Breast epithelium (tissue), 4 donors: ENCODE results near the gene HTT. TPM values are rescaled to one million over a fixed set of nuclear protein-coding genes. Genes with fewer than 3 reads are reported as not detected.

ENCODE experiments used
- DNase-seq, 2 donors: peaks; one replicate each; pipeline ENCODE4 v3.0.0-alpha.2; 2019; ENCODE audit warnings: low spot score in 2 of 2
- H3K27ac ChIP-seq, 2 donors: fragments of 200-600 bp; sonication (generic) in 1 of 2; one replicate each; pipeline ENCODE4 v1.5.1; 2016 to 2019; ENCODE audit warnings: mild to moderate bottlenecking in 1 of 2
- H3K27me3 ChIP-seq, 2 donors: fragments of 200-600 bp; sonication (generic) in 1 of 2; one replicate each; pipeline versions ENCODE4 v1.5.1 to v1.6.0; 2017 to 2019; ENCODE audit warnings: control low read depth in 1 of 2, mild to moderate bottlenecking in 1 of 2
- H3K36me3 ChIP-seq: fragments of 200-600 bp; one replicate; pipeline ENCODE4 v1.5.1; 2019
- H3K4me1 ChIP-seq, 2 donors: fragments of 200-600 bp; sonication (generic); one replicate each; pipeline ENCODE4 v1.5.1; 2016 to 2019; ENCODE audit warnings: control low read depth in 1 of 2
- H3K4me3 ChIP-seq, 3 donors: fragments of 200-600 bp; sonication (generic); 1 replicate in 2 of 3; 2 replicates in 1 of 3; pipeline ENCODE4 v1.5.1; 2016 to 2019; ENCODE audit warnings: mild to moderate bottlenecking in 3 of 3, moderate library complexity in 2 of 3
- H3K9me3 ChIP-seq, 2 donors: fragments of 200-600 bp; sonication (generic) in 1 of 2; one replicate each; pipeline ENCODE4 v1.5.1; 2016 to 2019; ENCODE audit warnings: control low read depth in 1 of 2
- POLR2A ChIP-seq: fragments of 450-650 bp; IDR thresholded peaks from one replicate; pipeline ENCODE4 v1.6.1; 2016; ENCODE audit warnings: antibody characterized with exemption, mild to moderate bottlenecking, moderate library complexity
- POLR2AphosphoS5 ChIP-seq, 3 donors: sonication (generic); formaldehyde crosslinking; IDR thresholded peaks; one replicate each; pipeline ENCODE4 v1.6.1; 2017; ENCODE audit warnings: antibody characterized with exemption in 3 of 3
- intact Hi-C: fragments of 100-400 bp; cut with DNase I; formaldehyde crosslinking; loops from one replicate; pipeline ENCODE4 v1.15.1; 2023; ENCODE audit warnings: low total_unique reads
- total RNA-seq, 3 donors: library from RNA; depleted of rRNA; stranded (reverse); fragments of >200 nt; gene quantifications; one replicate each; pipeline ENCODE4 v1.1.0, GENCODE V29; 2016
- TF ChIP-seq, protein P1 (sequence below), 3 donors: fragments of 450-650 bp; IDR thresholded peaks; one replicate each; pipeline ENCODE4 v1.5.1; 2016 to 2017; ENCODE audit warnings: antibody characterized with exemption in 3 of 3, mild to moderate bottlenecking in 3 of 3, moderate library complexity in 3 of 3

HTT gene
- total RNA-seq, 3 donors from 2014 or later = 53.8 to 71.1 (median 55.1) TPM

DNA sequence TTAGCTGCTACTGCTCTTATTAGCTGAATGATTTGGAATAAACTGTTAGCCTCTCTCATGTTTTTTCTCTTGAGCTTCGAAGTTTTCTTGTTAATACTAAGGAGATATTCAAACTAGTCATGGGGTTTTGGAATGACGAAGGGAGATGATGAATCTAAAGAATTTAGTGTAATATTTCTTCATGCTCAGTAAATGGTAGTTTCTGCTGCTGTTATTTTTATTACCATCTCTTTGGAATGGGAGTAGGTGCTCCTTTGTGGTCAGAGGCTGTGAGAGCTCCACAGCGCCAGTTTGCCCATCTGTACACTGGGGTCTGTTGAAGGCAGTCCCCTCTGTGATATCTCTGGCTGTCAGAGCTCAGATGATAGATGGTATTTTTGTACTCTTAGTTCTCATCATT is 33.7 kb downstream of the HTT start:
- no peak for TF ChIP-seq POLR2A
- TF ChIP-seq, protein P1, sequence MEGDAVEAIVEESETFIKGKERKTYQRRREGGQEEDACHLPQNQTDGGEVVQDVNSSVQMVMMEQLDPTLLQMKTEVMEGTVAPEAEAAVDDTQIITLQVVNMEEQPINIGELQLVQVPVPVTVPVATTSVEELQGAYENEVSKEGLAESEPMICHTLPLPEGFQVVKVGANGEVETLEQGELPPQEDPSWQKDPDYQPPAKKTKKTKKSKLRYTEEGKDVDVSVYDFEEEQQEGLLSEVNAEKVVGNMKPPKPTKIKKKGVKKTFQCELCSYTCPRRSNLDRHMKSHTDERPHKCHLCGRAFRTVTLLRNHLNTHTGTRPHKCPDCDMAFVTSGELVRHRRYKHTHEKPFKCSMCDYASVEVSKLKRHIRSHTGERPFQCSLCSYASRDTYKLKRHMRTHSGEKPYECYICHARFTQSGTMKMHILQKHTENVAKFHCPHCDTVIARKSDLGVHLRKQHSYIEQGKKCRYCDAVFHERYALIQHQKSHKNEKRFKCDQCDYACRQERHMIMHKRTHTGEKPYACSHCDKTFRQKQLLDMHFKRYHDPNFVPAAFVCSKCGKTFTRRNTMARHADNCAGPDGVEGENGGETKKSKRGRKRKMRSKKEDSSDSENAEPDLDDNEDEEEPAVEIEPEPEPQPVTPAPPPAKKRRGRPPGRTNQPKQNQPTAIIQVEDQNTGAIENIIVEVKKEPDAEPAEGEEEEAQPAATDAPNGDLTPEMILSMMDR (IDR thresholded peaks at IDR 0.05) = no peak
- intact Hi-C loops = no loop called here
- peak overlapping the region; percentile 37 to 81 for H3K27ac ChIP-seq
- H3K4me3 ChIP-seq = no peak overlapping the region
- H3K4me1 ChIP-seq = no peaks in the 10 kb centered on the region
- no peaks in the 10 kb centered on the region for H3K27me3 ChIP-seq
- H3K9me3 ChIP-seq = no peaks in the 10 kb centered on the region
- H3K36me3 ChIP-seq = no peaks in the 10 kb centered on the region
- DNase-seq = no peak

DNA sequence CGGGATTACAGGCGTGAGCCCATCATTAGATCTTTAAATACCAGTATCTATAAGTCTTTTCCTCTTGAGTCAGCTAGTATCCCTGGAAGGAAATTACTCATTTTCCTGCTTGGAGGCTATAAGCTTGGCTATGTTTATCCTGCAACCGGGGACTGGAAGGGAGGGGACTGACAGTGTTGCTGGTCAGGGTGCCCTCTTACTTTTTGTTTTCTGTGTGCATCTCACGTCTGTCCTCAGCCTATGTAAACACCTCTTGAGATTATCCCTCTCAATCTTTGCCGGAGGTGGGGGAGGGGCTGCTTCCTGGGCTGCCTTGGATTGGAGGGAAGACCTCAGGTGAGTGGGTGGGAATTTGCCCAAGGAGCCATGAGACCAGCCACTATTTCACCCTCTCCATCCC is 37.0 kb downstream of the HTT start:
- peaks cover 7% of the 10 kb centered on the region for H3K36me3 ChIP-seq
- DNase-seq = peak; percentile 37 to 70
- H3K4me1 ChIP-seq = no peaks in the 10 kb centered on the region
- H3K27me3 ChIP-seq = no peaks in the 10 kb centered on the region
- no peak overlapping the region for H3K4me3 ChIP-seq
- TF ChIP-seq POLR2AphosphoS5 (IDR thresholded peaks at IDR 0.05) = no peak
- TF ChIP-seq, protein P1 (IDR thresholded peaks at IDR 0.05) = no peak
- TF ChIP-seq POLR2A = no peak
- peak overlapping the region; percentile 64 to 77 for H3K27ac ChIP-seq
- H3K9me3 ChIP-seq = no peaks in the 10 kb centered on the region
- intact Hi-C loops = no loop called here

DNA sequence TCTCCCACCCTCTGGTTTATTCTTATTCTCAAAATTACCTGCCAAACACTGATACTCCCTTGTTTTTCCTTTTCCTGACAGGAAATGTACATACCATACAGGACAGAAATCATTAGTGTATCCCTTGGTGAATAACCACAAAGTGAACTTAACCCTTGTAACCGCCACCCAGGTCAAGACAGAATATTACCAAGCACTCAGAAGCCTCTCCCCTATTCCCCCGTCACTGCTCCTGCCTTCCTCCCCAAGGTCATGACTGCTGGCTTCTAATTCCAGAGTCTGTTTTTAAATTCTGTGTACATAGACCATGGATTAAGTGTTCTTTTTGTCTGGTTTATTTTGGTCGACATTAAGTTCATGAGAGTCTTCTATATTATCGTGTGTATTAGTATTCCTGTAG is 37.7 kb downstream of the HTT start:
- Histone ChIP-seq H3K36me3 (peaks cover 7% of the 10 kb centered on the region), H3K4me3 (no peak overlapping the region), H3K27ac (peak overlapping the region; percentile 64 to 77), H3K27me3 (no peaks in the 10 kb centered on the region), H3K9me3 (no peaks in the 10 kb centered on the region), H3K4me1 (no peaks in the 10 kb centered on the region)
- no peak for TF ChIP-seq POLR2A
- TF ChIP-seq POLR2AphosphoS5 (IDR thresholded peaks at IDR 0.05) = no peak
- DNase-seq = no peak
- intact Hi-C loops = no loop called here

DNA sequence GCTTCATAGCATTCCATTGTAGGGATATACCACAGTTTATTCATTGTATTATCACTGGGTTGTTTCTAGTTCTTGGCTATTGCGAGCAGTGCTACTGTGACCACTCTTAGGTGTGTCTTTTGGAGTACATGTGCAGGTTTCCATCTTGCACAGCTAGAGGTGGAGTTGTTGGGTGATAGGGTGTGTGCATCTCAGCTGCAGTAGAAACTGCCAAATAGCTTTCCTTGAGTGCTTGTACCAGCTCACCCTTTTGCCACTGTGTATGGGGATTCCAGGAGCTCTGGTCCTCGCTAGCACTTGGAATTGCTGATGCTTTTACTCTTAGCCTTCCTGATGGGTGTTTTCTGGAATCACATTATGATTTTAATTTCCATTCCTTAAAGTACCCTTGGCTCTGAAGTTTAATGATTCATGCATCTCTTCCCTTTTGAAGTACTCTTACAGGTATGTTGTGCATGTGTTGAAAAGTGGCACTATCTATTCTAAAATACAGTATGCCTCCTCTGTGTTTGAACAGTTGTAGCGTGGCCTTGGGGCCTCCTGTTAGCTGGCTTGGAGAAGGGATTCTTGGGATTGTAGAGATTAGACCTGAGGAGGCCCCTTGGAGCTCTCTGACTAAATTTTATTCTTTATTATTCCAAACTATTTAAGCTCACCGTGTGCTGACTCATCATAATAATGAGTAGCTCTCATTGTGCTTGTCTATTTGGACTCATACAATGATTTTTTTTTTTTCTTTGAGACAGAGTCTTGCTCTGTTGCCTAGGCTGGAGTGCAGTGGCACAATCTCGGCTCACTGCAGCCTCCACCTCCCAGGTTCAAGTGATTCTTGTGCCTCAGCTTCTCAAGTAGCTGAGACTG is 38.4 kb downstream of the HTT start:
- Histone ChIP-seq H3K4me1 (no peaks in the 10 kb centered on the region), H3K36me3 (peaks cover 7% of the 10 kb centered on the region), H3K9me3 (no peaks in the 10 kb centered on the region), H3K27ac (peak overlapping the region in 1 of 2 donors; percentile 64), H3K27me3 (no peaks in the 10 kb centered on the region), H3K4me3 (no peak overlapping the region)
- TF ChIP-seq, protein P1 (IDR thresholded peaks at IDR 0.05) = no peak
- TF ChIP-seq POLR2AphosphoS5 (IDR thresholded peaks at IDR 0.05) (no peak), POLR2A (no peak)
- intact Hi-C loops = no loop called here
- DNase-seq = no peak

DNA sequence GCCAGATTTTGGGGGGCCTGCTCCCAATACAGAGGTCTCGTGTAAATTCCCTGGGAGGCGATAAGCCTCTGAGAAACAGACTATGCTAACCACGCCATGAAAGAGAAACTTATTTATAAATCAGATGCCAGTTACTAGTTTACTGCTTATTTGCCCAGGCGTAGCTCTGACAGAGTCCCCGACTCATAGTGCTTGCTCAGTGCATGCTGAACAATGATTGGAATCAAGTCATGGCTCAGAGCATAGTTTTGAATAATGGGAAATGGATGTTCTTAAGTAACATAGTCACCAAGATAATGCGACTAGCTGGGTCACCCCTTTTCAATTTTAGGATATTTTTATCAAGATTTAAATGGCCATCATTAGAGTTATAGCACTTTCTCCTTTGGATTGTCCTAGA is 39.9 kb downstream of the HTT start:
- Histone ChIP-seq H3K27me3 (no peaks in the 10 kb centered on the region), H3K27ac (peak overlapping the region in 1 of 2 donors; percentile 58), H3K4me1 (no peaks in the 10 kb centered on the region), H3K9me3 (no peaks in the 10 kb centered on the region), H3K4me3 (no peak overlapping the region), H3K36me3 (peaks cover 7% of the 10 kb centered on the region)
- DNase-seq = no peak
- intact Hi-C loops = no loop called here
- TF ChIP-seq POLR2AphosphoS5 (IDR thresholded peaks at IDR 0.05) (no peak), POLR2A (no peak)
- TF ChIP-seq, protein P1 (IDR thresholded peaks at IDR 0.05) = no peak
